Peyer's patch (tissue), 4 donors: ENCODE results near the gene PGAP6. TPM values are rescaled to one million over a fixed set of nuclear protein-coding genes. Genes with fewer than 3 reads are reported as not detected.

ENCODE experiments used
- DNase-seq, 3 donors: peaks; one replicate each; pipeline ENCODE4 v3.0.0-alpha.2; 2017 to 2019
- H3K27ac ChIP-seq, 4 donors: fragments of 200-600 bp; sonication (generic); one replicate each; pipeline ENCODE4 v1.5.1; 2016 to 2019
- H3K27me3 ChIP-seq, 2 donors: fragments of 200-600 bp; sonication (generic); one replicate each; pipeline ENCODE4 v1.5.1; 2019
- H3K36me3 ChIP-seq, 3 donors: fragments of 200-600 bp; sonication (generic); one replicate each; pipeline ENCODE4 v1.5.1; 2016 to 2019
- H3K4me1 ChIP-seq, 4 donors: fragments of 200-600 bp; sonication (generic); one replicate each; pipeline ENCODE4 v1.5.1; 2016 to 2019
- H3K4me3 ChIP-seq, 4 donors: fragments of 200-600 bp; sonication (generic); 1 replicate in 3 of 4; 2 replicates in 1 of 4; pipeline ENCODE4 v1.5.1; 2016 to 2019; ENCODE audit warnings: mild to moderate bottlenecking in 1 of 4
- H3K9me3 ChIP-seq, 4 donors: fragments of 200-600 bp; sonication (generic); one replicate each; pipeline ENCODE4 v1.5.1; 2016 to 2019; ENCODE audit warnings: mild to moderate bottlenecking in 1 of 4
- POLR2A ChIP-seq, 2 donors: fragments of 450-650 bp; IDR thresholded peaks; one replicate each; pipeline ENCODE4 v1.5.1; 2017; ENCODE audit warnings: antibody characterized with exemption in 2 of 2, mild to moderate bottlenecking in 2 of 2, moderate library complexity in 2 of 2
- total RNA-seq, 4 donors: library from RNA; depleted of rRNA; stranded (reverse); fragments of >200 nt; gene quantifications; one replicate each; pipeline ENCODE4 v1.1.0, GENCODE V29; 2016
- TF ChIP-seq, protein P1 (sequence below), 6 experiments: fragments of 450-650 bp in 4 of 6; fragments of 200-600 bp in 2 of 6; sonication (generic) in 1 of 6; IDR thresholded peaks; one replicate each; pipeline ENCODE4 v1.5.1; 2017 to 2019; ENCODE audit warnings: antibody characterized with exemption in 6 of 6, mild to moderate bottlenecking in 3 of 6, moderate library complexity in 1 of 6

PGAP6 gene
- total RNA-seq, 4 donors from 2014 or later: 130 to 211 (median 166) TPM

GRCh38 chr16:414395-415169 is 32.8 kb upstream of the PGAP6 start:
- TF ChIP-seq POLR2A (IDR thresholded peaks at IDR 0.05): no peak
- TF ChIP-seq, protein P1, sequence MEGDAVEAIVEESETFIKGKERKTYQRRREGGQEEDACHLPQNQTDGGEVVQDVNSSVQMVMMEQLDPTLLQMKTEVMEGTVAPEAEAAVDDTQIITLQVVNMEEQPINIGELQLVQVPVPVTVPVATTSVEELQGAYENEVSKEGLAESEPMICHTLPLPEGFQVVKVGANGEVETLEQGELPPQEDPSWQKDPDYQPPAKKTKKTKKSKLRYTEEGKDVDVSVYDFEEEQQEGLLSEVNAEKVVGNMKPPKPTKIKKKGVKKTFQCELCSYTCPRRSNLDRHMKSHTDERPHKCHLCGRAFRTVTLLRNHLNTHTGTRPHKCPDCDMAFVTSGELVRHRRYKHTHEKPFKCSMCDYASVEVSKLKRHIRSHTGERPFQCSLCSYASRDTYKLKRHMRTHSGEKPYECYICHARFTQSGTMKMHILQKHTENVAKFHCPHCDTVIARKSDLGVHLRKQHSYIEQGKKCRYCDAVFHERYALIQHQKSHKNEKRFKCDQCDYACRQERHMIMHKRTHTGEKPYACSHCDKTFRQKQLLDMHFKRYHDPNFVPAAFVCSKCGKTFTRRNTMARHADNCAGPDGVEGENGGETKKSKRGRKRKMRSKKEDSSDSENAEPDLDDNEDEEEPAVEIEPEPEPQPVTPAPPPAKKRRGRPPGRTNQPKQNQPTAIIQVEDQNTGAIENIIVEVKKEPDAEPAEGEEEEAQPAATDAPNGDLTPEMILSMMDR (IDR thresholded peaks at IDR 0.05): no peak
- Histone ChIP-seq H3K36me3 (peaks cover 0 to 28% (median 0%) of the 10 kb centered on the region in 3 donors), H3K4me3 (no peak overlapping the region), H3K27ac (no peak overlapping the region), H3K4me1 (no peaks in the 10 kb centered on the region), H3K9me3 (no peaks in the 10 kb centered on the region), H3K27me3 (no peaks in the 10 kb centered on the region)
- no peak for DNase-seq

DNA sequence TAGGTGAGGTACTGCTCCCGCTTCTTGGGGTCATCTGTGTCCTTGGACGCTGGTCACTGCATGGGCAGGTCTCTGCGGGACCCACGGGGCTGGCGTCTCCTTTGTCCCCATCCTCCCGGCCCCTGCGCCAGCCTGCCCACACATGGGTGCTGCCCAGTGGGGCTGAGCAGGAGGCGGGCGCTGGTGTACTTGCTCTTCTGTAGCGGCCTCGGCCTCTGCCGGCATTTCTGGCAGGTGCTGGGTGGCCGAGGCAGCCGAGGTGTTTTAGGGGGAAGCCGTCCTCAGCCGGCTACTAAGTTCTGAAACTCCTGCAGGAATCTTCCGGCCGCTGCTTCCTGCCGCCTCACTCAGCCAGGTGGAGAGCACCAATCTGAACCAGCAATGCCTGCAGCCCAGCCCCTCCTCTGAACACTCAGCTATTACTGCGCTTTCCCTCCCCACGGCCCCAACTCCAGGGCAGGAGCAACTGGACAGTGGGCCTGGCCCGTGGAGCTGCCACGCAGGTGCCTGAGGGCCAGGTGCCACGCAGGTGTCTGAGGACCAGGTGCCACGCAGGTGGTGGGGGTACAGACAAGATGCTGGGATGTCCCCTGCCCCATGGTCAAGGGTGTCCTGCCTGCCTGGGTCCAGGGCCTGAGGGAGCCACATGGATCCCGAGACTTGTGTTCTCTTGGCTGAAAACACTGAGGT is 29.9 kb upstream of the PGAP6 start:
- H3K27ac ChIP-seq: no peak overlapping the region
- H3K36me3 ChIP-seq: peaks cover 0 to 28% (median 0%) of the 10 kb centered on the region in 3 donors
- DNase-seq: no peak
- no peak overlapping the region for H3K4me3 ChIP-seq
- TF ChIP-seq POLR2A (IDR thresholded peaks at IDR 0.05): no peak
- TF ChIP-seq, protein P1 (IDR thresholded peaks at IDR 0.05): no peak
- no peaks in the 10 kb centered on the region for H3K27me3 ChIP-seq
- H3K4me1 ChIP-seq: no peaks in the 10 kb centered on the region
- H3K9me3 ChIP-seq: no peaks in the 10 kb centered on the region

GRCh38 chr16:410516-411178 is 28.9 kb upstream of the PGAP6 start:
- Histone ChIP-seq H3K27me3 (no peaks in the 10 kb centered on the region), H3K4me3 (no peak overlapping the region), H3K4me1 (no peaks in the 10 kb centered on the region), H3K27ac (no peak overlapping the region), H3K9me3 (no peaks in the 10 kb centered on the region), H3K36me3 (peaks cover 0 to 28% (median 0%) of the 10 kb centered on the region in 3 donors)
- no peak for TF ChIP-seq POLR2A (IDR thresholded peaks at IDR 0.05)
- TF ChIP-seq, protein P1 (IDR thresholded peaks at IDR 0.05): no peak
- DNase-seq: no peak

GRCh38 chr16:407253-407652 is 25.5 kb upstream of the PGAP6 start:
- Histone ChIP-seq H3K4me1 (peaks cover 0 to 11% (median 0%) of the 10 kb centered on the region in 4 donors), H3K27me3 (no peaks in the 10 kb centered on the region), H3K36me3 (peaks cover 0 to 27% (median 0%) of the 10 kb centered on the region in 3 donors), H3K9me3 (no peaks in the 10 kb centered on the region), H3K27ac (no peak overlapping the region), H3K4me3 (no peak overlapping the region)
- TF ChIP-seq, protein P1 (IDR thresholded peaks at IDR 0.05): no peak
- no peak for TF ChIP-seq POLR2A (IDR thresholded peaks at IDR 0.05)
- DNase-seq: no peak

DNA sequence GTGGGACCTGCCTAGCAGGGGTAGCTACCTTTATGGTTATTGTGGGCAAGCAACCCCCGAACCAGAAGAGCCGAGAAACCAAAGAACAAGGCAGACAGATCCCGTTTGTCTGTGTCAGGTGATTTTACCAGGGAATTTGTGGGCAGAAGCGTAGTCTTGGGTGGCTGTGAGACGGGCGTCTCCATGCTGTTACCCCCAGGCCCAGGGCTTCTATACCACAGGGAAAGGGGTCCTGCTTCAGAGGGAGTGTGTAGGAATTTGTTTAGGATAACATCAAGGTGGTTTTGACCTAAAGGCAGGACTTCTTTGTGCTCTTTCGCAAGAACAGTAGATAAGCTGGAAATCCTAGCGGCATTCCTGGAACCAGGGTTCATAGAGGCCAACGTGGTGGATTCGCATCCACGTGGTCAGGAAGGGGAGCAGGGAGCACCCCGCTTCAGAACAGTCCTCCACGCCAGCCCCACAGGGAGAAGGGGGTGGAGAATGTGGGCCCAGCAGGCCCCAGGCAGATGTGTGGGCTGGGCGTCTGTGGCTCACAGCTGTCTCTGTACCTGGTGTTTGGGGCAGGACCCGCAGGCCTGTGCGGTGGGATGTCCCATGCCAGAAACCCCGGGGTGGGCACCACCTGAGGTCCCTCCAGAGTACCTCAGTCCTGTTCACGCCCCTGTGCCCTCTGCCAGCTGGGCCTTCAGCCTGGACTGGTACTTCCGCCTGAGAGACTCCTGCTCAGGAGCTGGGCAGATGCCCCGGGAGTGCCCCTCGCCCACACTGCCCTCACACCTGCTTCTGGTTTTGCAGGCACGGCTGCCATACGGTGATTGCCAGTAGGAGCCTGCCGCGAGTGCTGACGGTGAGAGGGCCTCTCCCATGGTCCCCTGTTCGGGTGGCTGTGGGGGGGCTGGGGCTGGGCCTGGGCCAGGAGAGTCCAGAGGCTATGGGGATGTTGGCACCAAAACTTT is 24.0 kb upstream of the PGAP6 start:
- H3K36me3 ChIP-seq: peaks cover 0 to 13% (median 0%) of the 10 kb centered on the region in 3 donors
- DNase-seq: no peak
- no peaks in the 10 kb centered on the region for H3K27me3 ChIP-seq
- peaks cover 0 to 12% (median 0%) of the 10 kb centered on the region in 4 donors for H3K4me1 ChIP-seq
- no peak overlapping the region for H3K4me3 ChIP-seq
- H3K27ac ChIP-seq: no peak overlapping the region
- H3K9me3 ChIP-seq: no peaks in the 10 kb centered on the region
- TF ChIP-seq, protein P1 (IDR thresholded peaks at IDR 0.05): no peak
- TF ChIP-seq POLR2A (IDR thresholded peaks at IDR 0.05): no peak
